ENCODE results near the gene EMSY. TPM values are rescaled to one million over a fixed set of nuclear protein-coding genes. Genes with fewer than 3 reads are reported as not detected.

EMSY gene
- total and polyA plus RNA-seq, 2 of the 13 experiments (the other 11 are each of a cell fraction or from before 2014, with no cell fraction given): 11.6 to 18.5 TPM

DNA sequence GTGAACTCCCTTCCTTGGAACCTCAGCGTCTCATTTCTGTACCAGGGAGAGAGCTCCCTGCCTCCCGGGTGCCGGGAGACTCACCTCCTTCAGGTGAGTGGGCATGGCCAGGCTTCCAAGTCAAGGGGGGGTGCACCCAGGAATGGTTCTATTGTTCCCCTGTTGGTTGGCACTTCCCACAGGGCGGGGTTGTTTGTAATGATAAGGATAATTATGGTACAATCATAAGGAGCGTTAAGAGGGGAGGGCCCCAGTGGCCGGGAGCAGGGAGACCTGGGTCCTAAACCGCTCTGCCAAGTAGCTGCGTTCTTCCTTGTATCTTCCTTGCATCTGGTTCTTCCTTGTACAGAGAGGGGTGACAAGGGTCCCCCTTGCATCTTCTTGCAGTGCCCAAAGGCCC is 146.6 kb downstream of the EMSY start:
- Histone ChIP-seq H3K9ac (ENCODE audit: insufficient read depth, low read depth, low read length) (no peak overlapping the region), H2AFZ (ENCODE audit: low read length) (no peak overlapping the region), H3K27ac (ENCODE audit: extremely low read length, insufficient read depth, low read length) (no peak overlapping the region), H3K4me3 (replicated peaks in 1 of 3; ENCODE audit: insufficient read depth in 1 of 3, low read depth in 2 of 3, low read length in 3 of 3) (no peak overlapping the region), H3K4me2 (ENCODE audit: low read depth, low read length) (no peak overlapping the region), H3K4me1 (ENCODE audit: insufficient read depth, low read length) (no peaks in the 10 kb centered on the region), H4K20me1 (ENCODE audit: insufficient read depth, low read length) (no peaks in the 10 kb centered on the region), H3K36me3 (replicated peaks in 1 of 2; ENCODE audit: control insufficient read depth in 1 of 2, insufficient read depth in 2 of 2, low read length in 2 of 2) (no peaks in the 10 kb centered on the region), H3K9me3 (ENCODE audit: low read length) (no peaks in the 10 kb centered on the region), H3K27me3 (ENCODE audit: control insufficient read depth in 1 of 2, insufficient read depth in 2 of 2, low read length in 2 of 2) (peaks cover 0 to 16% of the 10 kb centered on the region in 2 experiments; a peak in 2 of 5 replicates), H3K79me2 (ENCODE audit: insufficient read depth, low read length) (no peaks in the 10 kb centered on the region)
- intact Hi-C loops (cut with micrococcal nuclease; ENCODE audit: unreplicated experiment) (no loop called here), in situ Hi-C loops (cut with HindIII; ENCODE audit: extremely low pct_ligation_motif_present, low pct_unique_long_range_greater_than_20kb) (no loop called here)
- DNase-seq (ENCODE audit: low spot score) (no peak), ATAC-seq (no peak), FAIRE-seq (no peak)
- ChIA-PET POLR2A (no interaction called here), CTCF (ENCODE audit: low intra/inter-chr PET ratio, low total read pairs) (no interaction called here)
- TF ChIP-seq ZKSCAN5 (CRISPR knock-in tag; IDR thresholded peaks at IDR 0.05): no peak
- no peak for TF ChIP-seq TMF1 (CRISPR knock-in tag; IDR thresholded peaks at IDR 0.05; ENCODE audit: low read depth)
- BruUV-seq (replicated peaks): no TSS peak
- 63% methylated on average over 7 of the region's 8 CpGs for WGBS (ENCODE audit: low lambda C conversion rate)

DNA sequence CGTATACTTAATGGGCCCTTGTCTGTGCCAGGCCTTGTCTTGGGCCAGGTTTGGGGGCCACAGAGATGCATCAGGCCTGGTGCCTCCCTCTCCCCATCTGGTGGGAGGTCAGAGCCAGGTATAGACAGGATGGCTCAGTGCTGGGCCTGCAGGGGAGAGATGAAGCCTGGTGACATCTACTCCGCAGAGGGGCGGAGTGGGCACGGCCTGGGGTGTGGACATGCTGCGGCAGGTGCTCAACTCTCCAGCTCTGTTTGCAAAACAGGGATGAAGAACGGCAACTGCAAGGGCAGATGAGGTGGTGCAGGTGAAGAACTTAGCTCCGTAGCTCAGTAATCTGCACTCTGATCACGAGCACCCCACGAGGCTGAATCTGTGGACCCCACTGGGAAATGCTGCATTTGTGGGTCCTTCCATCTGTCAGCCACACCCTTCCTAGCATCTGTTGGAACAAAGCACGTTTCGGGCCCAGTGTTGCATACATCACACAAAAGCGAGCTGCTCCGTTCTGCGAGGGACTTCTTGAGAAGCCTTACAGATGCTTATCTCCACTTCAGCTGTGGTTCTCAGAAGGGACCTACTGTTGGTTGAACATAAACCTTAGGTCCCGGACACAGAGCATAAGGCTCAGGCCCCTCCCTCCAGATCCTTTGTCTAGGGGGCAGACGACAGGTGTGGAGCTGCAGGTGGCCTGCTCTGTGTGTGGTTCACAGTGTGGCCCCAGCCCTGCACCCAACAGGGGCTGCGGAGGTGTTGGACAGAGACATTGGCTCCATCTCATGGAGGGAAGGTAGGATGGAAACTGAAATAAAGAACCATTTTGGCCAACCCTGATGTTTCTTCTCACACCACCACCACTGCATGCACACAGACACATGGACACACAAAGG is 147.5 kb downstream of the EMSY start:
- ATAC-seq (no peak), FAIRE-seq (no peak), DNase-seq (ENCODE audit: low spot score) (no peak)
- Histone ChIP-seq H3K27me3 (ENCODE audit: control insufficient read depth in 1 of 2, insufficient read depth in 2 of 2, low read length in 2 of 2) (peaks cover 0 to 16% of the 10 kb centered on the region in 2 experiments; a peak in 2 of 5 replicates), H3K4me3 (replicated peaks in 1 of 3; ENCODE audit: insufficient read depth in 1 of 3, low read depth in 2 of 3, low read length in 3 of 3) (no peak overlapping the region), H3K9me3 (ENCODE audit: low read length) (no peaks in the 10 kb centered on the region), H3K27ac (ENCODE audit: extremely low read length, insufficient read depth, low read length) (no peak overlapping the region), H2AFZ (ENCODE audit: low read length) (no peak overlapping the region), H3K4me2 (ENCODE audit: low read depth, low read length) (no peak overlapping the region), H4K20me1 (ENCODE audit: insufficient read depth, low read length) (no peaks in the 10 kb centered on the region), H3K36me3 (replicated peaks in 1 of 2; ENCODE audit: control insufficient read depth in 1 of 2, insufficient read depth in 2 of 2, low read length in 2 of 2) (no peaks in the 10 kb centered on the region), H3K79me2 (ENCODE audit: insufficient read depth, low read length) (no peaks in the 10 kb centered on the region), H3K9ac (ENCODE audit: insufficient read depth, low read depth, low read length) (no peak overlapping the region), H3K4me1 (ENCODE audit: insufficient read depth, low read length) (no peaks in the 10 kb centered on the region)
- intact Hi-C loops (cut with micrococcal nuclease; ENCODE audit: unreplicated experiment): no loop called here
- BruUV-seq (replicated peaks): no TSS peak
- POLR2A ChIA-PET: no interaction called here
- 23% methylated on average over 7 of the region's 17 CpGs for WGBS (ENCODE audit: low lambda C conversion rate)
- CTCF ChIA-PET (ENCODE audit: low intra/inter-chr PET ratio, low total read pairs): no interaction called here
- no peak for TF ChIP-seq ZNF703 (CRISPR knock-in tag; IDR thresholded peaks at IDR 0.05; ENCODE audit: borderline replicate concordance)
- no peak for TF ChIP-seq GPN1 (CRISPR knock-in tag; IDR thresholded peaks at IDR 0.05; ENCODE audit: borderline replicate concordance)
- TF ChIP-seq SRSF4 (IDR thresholded peaks at IDR 0.05; ENCODE audit: low read depth, low read length, poor library complexity, severe bottlenecking): no peak
- no peak for TF ChIP-seq ZFP1 (CRISPR knock-in tag; IDR thresholded peaks at IDR 0.05)
- TF ChIP-seq FOXC1 (CRISPR knock-in tag; IDR thresholded peaks at IDR 0.05; ENCODE audit: borderline replicate concordance): no peak
- no peak for TF ChIP-seq NFKB2 (CRISPR knock-in tag; IDR thresholded peaks at IDR 0.05; ENCODE audit: borderline replicate concordance)
- TF ChIP-seq FOXA3 (CRISPR knock-in tag; IDR thresholded peaks at IDR 0.05): no peak
- TF ChIP-seq MED1 (CRISPR knock-in tag; IDR thresholded peaks at IDR 0.05): no peak
- in situ Hi-C loops (cut with HindIII; ENCODE audit: extremely low pct_ligation_motif_present, low pct_unique_long_range_greater_than_20kb): no loop called here
